Measurements from ENCODE around the gene SLC23A3.

The SLC23A3 gene

GRCh38 chr2:219210196-219210885 lies 40.5 kb upstream of the SLC23A3 start:
- TF ChIP-seq SIN3A (IDR thresholded peaks at IDR 0.05; ENCODE audit: borderline replicate concordance, insufficient read depth, low read length) (no peak), FOXP2 (optimal IDR thresholded peaks at IDR 0.05; ENCODE audit: borderline replicate concordance, extremely low read depth, extremely low read length, insufficient read depth) (no peak), POLR2AphosphoS5 (IDR thresholded peaks at IDR 0.05; ENCODE audit: low read depth, low read length) (no peak), REST (IDR thresholded peaks at IDR 0.05; ENCODE audit: insufficient read depth in 1 of 2, low read depth in 2 of 2, low read length in 2 of 2) (no peak), TAF1 (IDR thresholded peaks at IDR 0.05; ENCODE audit: borderline replicate concordance, insufficient read depth, low read length) (no peak)

- no peak for TF ChIP-seq POLR2AphosphoS5 (IDR thresholded peaks at IDR 0.05; ENCODE audit: low read depth, low read length)
Observed at GRCh38 chr2:219209236-219210195, 39.7 kb upstream of the SLC23A3 start.

GRCh38 chr2:219207884-219208740 lies 38.3 kb upstream of the SLC23A3 start:
- no peak for TF ChIP-seq REST (IDR thresholded peaks at IDR 0.05; ENCODE audit: insufficient read depth in 1 of 2, low read depth in 2 of 2, low read length in 2 of 2)
- no peak for TF ChIP-seq POLR2AphosphoS5 (IDR thresholded peaks at IDR 0.05; ENCODE audit: low read depth, low read length)
- TF ChIP-seq SIN3A (IDR thresholded peaks at IDR 0.05; ENCODE audit: borderline replicate concordance, insufficient read depth, low read length), result no peak
- no peak for TF ChIP-seq FOXP2 (optimal IDR thresholded peaks at IDR 0.05; ENCODE audit: borderline replicate concordance, extremely low read depth, extremely low read length, insufficient read depth)
- no peak for TF ChIP-seq TAF1 (IDR thresholded peaks at IDR 0.05; ENCODE audit: borderline replicate concordance, insufficient read depth, low read length)

- TF ChIP-seq FOXP2 (optimal IDR thresholded peaks at IDR 0.05; ENCODE audit: borderline replicate concordance, extremely low read depth, extremely low read length, insufficient read depth) (no peak), POLR2AphosphoS5 (IDR thresholded peaks at IDR 0.05; ENCODE audit: low read depth, low read length) (0 out of 2 replicates have a peak, but pooled peaks have one; percentile 6)
Observed at GRCh38 chr2:219207134-219207883, 37.5 kb upstream of the SLC23A3 start.

DNA sequence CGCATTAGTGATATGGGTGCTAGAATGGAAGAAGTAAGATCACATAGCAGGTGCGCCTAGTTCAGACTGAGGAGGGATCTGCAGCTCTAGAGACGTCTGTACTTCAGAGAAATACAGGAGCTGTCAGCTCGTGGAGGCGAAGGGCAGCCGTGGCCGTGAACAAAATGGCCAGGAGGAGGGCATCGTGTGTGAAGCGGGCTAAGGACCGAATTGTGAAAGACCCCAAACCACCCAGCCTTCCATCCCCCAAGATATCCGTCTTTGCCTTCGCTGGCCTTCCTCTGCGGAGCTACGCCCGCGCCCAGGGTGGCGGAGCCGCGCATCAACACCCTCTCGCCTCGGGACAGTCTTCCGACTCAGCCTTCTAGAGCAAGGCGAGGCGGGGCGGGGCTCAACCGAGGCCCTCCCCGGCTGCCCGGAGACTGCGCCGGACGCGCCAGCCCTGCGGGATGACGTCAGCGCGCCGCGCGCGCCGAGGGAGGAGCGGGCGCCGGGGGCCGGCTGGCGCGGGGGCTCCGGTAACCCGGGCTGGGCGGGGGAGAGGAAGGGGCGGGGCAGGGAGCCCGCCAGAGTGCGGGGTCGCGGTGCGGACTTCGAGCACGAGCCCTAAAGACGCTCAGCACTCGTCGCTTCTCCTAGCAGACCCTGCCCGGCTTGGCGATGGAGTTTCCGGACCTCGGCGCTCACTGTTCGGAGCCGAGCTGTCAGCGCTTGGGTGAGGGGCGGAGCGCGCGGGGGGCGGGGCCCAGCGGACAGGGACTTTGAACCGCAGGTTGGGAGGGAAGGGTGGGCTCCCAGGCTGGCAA lies 36.7 kb upstream of the SLC23A3 start, which contains the start of gene ZFAND2B:
Gene ZFAND2B, plus strand, starts transcription at position 455 of the 806 bp plus-strand sequence. Its CDS starts 206 bp downstream, at position 661.
- TF ChIP-seq SIN3A (IDR thresholded peaks at IDR 0.05; ENCODE audit: borderline replicate concordance, insufficient read depth, low read length) (no peak), TAF1 (IDR thresholded peaks at IDR 0.05; ENCODE audit: borderline replicate concordance, insufficient read depth, low read length) (peak; percentile 82; the same call in 1 of the 2 replicates), FOXP2 (optimal IDR thresholded peaks at IDR 0.05; ENCODE audit: borderline replicate concordance, extremely low read depth, extremely low read length, insufficient read depth) (peak; percentile 73), REST (IDR thresholded peaks at IDR 0.05; ENCODE audit: insufficient read depth in 1 of 2, low read depth in 2 of 2, low read length in 2 of 2) (peak in 1 of 2 experiments; percentile 44; a peak in 1 of 4 replicates), POLR2AphosphoS5 (IDR thresholded peaks at IDR 0.05; ENCODE audit: low read depth, low read length) (peak; percentile 97)

Data from PFSK-1 (cell line).